GM20000 (cell line): Measurements from ENCODE around the gene KRTAP5-1.

Source experiments
- DNase-seq: peaks from one replicate; pipeline ENCODE4 v3.0.0; 2012; ENCODE audit warnings: low spot score
- CTCF ChIP-seq: IDR thresholded peaks from 2 replicates; pipeline ENCODE4 v1.5.1; 2012; ENCODE audit warnings: mild to moderate bottlenecking, control low read depth; ENCODE audit errors: extremely low read depth, missing control alignments

The KRTAP5-1 gene

GRCh38 chr11:1541474-1542204 lies 43.4 kb downstream of the KRTAP5-1 start:
- DNase-seq = no peak
- no peak for TF ChIP-seq CTCF

GRCh38 chr11:1540074-1540473 lies 45.0 kb downstream of the KRTAP5-1 start:
- TF ChIP-seq CTCF = no peak
- no peak for DNase-seq

DNA sequence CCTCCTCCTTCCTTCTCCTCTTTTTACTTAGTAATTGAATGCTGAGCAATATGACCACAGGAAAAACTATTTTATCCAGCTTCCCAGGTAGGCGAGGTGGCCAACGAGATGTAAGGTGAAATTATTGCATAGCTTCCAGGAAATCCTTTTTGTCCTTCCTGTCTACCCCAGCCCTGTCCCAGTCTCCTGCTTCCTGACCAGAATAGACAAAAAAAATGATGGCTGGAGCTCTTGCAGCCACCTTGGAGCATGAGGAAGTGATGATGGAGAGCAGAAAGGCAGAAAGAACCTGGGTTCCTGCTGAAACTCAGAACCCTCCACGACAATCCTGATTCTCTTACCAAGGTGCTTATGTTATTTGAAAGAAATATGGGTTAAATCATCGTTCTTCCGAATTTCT lies 46.9 kb downstream of the KRTAP5-1 start:
- no peak for DNase-seq
- TF ChIP-seq CTCF = no peak

DNA sequence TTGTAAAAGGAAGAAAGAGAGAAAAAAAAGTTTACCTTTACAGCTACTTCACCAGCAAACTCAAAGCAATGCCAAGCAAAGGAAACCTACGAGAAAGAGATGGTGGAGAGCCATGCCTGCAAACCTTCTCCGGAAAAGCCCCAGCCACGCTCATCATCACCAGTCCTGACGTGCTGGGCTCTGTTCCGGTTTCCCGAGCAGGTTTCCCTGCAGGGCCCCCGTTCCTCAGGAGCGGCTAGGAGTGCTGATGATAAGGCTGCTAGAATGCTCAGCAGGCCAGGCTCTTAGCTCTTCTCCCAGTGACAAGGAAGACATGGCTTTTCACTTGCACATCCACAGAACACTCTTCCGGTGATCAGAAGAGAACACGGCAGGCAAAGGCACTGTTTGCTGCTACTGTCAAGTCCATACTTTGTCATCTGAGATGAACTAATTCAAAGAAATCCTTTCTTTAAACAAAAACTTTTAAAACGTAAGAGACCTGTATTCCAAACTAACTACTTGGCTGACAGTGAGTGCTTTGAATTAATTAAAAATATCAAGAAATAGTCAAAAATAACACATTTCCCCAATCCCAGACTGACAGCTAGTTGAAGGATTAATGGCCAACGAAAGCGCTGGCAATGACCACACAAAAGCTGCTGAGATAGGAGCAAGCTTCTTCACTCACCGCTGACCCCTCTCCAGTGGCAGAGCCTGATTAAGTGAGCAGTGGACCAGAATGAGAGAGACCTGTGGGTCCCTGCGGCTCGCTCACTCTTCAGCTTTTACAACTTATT lies 48.8 kb downstream of the KRTAP5-1 start:
- DNase-seq = no peak
- no peak for TF ChIP-seq CTCF

DNA sequence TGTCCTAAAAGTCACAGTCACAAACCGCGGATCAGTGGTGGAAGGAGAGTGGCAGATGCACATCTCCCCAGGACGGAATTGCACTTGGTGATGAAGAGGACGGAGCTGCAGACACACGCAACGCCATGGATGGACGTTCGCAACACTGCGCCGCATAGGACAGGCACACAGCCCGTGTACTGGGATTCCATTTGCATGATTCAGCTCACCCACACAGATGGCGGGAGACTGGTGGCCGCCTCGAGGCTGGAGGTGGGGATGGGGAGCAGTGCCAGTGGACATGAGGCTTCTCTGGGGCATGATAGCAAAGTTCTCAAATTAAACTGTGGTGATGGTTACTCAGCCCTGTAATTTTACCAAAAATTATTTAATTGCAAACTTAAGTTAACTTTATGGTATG lies 50.4 kb downstream of the KRTAP5-1 start:
- no peak for DNase-seq
- TF ChIP-seq CTCF = no peak
